ENCODE results near the gene DRC3.
"Not testable (repeated sequence)": the region's sequence is repeated elsewhere in the genome, so short reads cannot be mapped to it uniquely, and the experiment has no call there.

The DRC3 gene

GRCh38 chr17:17940441-17940911, 32.2 kb upstream of the DRC3 start:
- in situ Hi-C loops (cut with HindIII; ENCODE audit: low sequenced_read_pairs): no loop called here

DNA sequence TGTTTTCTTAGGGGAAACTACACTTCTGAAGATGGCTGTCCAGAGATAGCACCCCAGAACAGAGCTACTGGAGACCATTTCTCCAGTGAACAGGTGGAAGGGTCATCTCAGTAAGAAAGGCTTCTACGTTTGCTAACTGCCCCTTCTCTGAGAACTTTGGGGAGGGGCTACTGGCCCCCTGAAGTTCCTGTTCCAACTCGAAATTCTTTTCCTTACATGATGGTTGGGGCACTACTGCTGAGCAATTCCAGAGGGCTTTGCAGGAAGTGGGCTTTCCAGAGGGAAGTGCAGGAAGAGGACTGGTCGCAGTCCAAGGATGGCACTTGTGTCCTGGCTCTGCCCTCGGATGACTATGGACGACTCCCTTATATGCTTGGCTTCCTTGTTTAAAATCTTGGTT, 31.6 kb upstream of the DRC3 start:
- in situ Hi-C loops (cut with HindIII; ENCODE audit: low sequenced_read_pairs): no loop called here

- in situ Hi-C loops (cut with HindIII; ENCODE audit: low sequenced_read_pairs): no loop called here
Measured at GRCh38 chr17:17942846-17943245, 29.8 kb upstream of the DRC3 start.

DNA sequence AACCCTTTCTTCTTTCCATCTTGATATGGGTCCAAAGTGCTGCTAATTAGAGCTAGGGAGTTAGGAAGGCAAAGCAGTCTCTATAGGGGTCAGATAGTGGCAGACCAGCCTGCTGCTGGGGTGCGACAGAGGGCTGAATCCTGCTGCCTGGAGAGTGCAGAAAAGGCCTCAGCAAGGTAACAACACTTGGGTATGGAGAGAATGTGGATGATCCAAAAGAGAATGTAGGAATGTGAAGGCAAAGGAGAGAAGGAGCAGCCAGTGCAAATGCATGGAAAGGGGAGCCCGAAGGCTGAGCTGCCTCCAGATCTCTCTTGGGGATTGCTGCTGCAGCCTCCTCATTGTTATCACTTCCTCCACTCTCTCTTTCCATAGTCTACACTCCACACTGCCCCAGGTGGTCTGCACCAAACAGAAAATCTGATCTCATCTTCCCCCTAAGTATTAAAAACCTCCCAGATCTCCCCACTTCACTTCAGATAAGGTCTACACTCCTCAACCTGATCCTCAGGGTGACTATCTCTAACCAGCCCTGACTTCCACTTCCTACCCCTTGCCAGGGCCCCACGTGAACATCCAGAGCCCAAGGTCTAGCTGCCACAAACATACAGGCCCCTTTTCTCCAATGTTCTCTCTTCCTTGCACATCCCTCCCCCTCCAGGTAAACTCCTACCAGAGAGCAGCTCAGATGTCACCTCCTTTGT, 29.2 kb upstream of the DRC3 start:
- in situ Hi-C loops (cut with HindIII; ENCODE audit: low sequenced_read_pairs): no loop called here

- in situ Hi-C loops (cut with HindIII; ENCODE audit: low sequenced_read_pairs): no loop called here
Measured at GRCh38 chr17:17944242-17944641, 28.4 kb upstream of the DRC3 start.

GRCh38 chr17:17944743-17945142, 27.9 kb upstream of the DRC3 start:
- in situ Hi-C loops (cut with HindIII; ENCODE audit: low sequenced_read_pairs): no loop called here

DNA sequence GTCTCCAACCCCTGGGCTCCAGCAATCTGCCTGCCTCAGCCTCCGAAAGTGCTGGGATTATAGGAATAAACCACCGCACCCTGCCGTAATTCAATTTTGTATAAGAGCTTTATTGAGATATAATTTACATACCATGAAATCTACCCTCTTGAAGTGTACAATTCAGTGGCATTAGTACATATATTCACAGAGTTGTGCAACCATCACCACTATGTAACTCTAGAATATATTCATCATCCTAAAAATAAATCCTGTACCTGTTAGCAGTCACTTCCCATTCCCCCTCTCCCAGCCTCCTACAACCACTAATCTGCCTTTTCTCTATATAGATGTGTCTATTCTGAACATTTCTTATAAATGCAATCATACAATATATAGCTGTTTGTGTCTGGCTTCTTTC, 26.6 kb upstream of the DRC3 start:
- in situ Hi-C loops (cut with HindIII; ENCODE audit: low sequenced_read_pairs): no loop called here

DNA sequence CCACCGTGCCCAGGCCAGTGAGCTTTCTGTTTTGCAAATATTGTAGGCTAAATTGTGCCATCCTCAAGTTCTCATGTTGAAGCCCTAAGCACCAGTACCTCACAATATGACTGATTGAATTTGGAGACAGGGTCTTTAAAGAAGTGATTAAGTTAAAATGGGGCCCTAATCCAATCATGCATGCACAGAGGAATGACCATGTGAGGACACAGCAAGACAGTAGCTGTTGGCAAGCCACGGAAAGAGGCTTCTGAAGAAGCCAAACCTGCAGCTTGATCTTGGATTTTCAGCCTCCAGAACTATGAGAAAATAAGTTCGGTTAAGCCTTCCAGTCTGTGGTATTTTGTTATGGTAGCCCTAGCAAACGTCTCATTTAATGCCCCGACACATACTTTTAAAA, 25.4 kb upstream of the DRC3 start:
- in situ Hi-C loops (cut with HindIII; ENCODE audit: low sequenced_read_pairs): no loop called here

GRCh38 chr17:17947966-17948365, 24.7 kb upstream of the DRC3 start:
- in situ Hi-C loops (cut with HindIII; ENCODE audit: low sequenced_read_pairs): no loop called here

- in situ Hi-C loops (cut with HindIII; ENCODE audit: low sequenced_read_pairs): no loop called here
Measured at GRCh38 chr17:17950347-17950746, 22.3 kb upstream of the DRC3 start.

GRCh38 chr17:17950806-17951205, 21.9 kb upstream of the DRC3 start:
- in situ Hi-C loops (cut with HindIII; ENCODE audit: low sequenced_read_pairs): no loop called here

- in situ Hi-C loops (cut with HindIII; ENCODE audit: low sequenced_read_pairs): no loop called here
Measured at GRCh38 chr17:17951524-17951923, 21.1 kb upstream of the DRC3 start.

DNA sequence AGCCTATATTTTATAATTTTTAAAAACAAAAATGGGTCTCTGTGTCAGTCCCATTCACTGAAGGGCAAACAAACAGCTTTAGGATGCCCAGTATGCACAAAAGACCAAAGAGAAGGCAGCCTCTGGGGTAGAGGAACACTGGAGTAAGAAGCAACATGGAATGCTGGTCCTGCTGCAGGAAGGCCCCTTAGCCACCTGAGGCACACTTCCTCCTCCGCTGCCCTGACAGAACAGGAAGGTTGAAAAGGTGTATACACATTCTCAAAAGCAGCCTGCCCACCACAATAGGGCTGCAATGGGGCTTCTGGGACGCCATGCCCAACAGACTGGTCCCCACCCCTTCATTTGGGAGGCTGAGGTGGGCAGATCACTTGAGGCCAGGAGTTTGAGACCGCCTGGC, 20.0 kb upstream of the DRC3 start:
- in situ Hi-C loops (cut with HindIII; ENCODE audit: low sequenced_read_pairs): no loop called here

- in situ Hi-C loops (cut with HindIII; ENCODE audit: low sequenced_read_pairs): no loop called here
Measured at GRCh38 chr17:17954079-17954478, 18.6 kb upstream of the DRC3 start.

DNA sequence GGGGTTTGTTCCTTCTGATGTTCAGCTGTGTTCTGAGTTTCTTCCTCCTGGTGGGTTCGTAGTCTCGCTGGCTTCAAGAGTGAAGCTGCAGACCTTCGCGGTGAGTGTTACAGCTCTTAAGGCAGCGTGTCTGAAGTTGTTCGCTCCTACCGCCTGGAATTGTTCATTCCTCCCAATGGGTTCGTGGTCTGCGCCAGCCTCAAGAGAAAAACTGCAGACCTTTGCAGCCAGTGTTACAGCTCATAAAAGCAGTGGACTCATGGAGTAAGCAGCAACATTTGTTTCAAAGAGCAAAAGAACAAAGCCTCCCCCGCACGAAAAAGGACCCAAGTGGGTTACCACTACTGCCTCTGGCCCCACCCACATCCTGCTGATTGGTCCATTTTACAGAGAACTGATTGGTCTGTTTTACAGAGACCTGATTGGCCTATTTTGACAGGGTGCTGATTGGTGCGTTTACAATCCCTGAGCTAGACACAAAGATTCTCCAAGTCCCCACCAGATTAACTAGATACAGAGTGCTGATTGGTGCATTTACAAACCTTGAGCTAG, 16.8 kb upstream of the DRC3 start:
- in situ Hi-C loops (cut with HindIII; ENCODE audit: low sequenced_read_pairs): not testable (repeated sequence)

DNA sequence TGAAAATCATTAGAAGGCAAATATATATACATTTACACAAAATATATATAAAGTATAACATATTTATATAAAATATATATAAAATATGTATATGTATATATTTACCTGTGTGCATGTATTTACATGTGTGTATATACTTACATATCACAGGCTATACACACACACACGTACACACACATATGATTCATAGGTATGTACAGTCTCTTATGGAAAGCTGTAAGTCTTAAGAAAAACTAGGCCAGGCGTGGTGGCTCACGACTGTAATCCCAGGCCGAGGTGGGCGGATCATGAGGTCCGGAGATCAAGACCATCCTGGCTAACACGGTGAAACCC, 15.1 kb upstream of the DRC3 start:
- in situ Hi-C loops (cut with HindIII; ENCODE audit: low sequenced_read_pairs): no loop called here

DNA sequence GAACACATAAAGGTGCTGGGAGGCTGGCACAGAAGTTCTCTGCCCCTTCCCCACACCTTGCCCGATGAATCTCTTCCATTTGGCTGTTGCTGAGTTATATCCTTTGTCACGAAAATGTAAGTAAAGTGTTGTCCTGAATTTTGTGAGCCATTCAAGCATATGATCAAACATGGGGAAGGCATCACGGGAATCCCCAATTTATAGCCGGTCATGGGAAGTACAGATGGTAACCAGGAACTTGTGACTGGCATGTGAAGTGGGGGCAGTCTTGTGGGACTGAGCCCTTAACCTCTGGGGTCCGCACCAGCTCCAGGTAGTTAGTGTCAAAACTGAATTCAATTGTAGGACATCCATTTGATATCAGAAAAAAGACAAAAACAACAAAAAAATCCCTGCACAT, 13.7 kb upstream of the DRC3 start:
- in situ Hi-C loops (cut with HindIII; ENCODE audit: low sequenced_read_pairs): no loop called here

DNA sequence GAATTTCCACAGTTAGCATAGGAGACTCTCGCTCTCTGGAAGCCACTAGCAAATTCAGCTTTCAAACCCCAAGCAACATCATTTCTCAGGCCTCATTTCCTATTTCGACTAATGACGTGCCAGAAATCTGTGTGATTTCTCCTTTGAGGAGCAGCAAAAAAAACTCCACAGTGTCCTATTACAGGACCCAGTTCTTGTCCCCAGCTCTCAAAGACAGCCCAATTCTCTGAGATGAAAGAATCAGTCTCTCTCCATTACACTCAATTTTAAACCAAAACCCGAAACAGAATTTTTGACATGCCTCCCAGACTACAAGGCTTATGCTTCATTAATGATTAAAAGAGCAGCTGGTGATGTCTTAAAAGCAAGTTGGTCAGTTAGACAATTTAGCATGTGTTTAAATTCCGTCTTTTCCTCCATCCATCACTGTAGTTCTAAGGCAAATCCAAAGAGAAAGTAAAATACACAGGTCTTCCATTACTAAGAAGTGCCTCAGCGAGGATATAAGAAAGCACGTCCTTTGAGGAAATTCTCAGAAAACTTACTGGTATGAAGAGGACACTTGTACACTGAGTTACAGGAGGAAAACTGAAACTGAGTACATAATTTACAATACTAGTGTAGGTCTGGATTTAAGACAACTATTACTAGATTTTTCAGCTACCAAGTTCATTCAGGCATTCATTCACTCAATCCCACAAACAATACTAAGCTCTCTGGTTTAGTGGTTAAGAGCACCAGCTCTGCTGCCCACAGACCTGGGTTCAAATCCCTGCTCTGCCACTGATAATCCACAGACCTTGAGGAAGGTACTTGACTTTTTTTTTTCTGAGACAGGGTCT, 12.9 kb upstream of the DRC3 start:
- in situ Hi-C loops (cut with HindIII; ENCODE audit: low sequenced_read_pairs): no loop called here

- in situ Hi-C loops (cut with HindIII; ENCODE audit: low sequenced_read_pairs): no loop called here
Measured at GRCh38 chr17:17960500-17961030, 12.1 kb upstream of the DRC3 start.

DNA sequence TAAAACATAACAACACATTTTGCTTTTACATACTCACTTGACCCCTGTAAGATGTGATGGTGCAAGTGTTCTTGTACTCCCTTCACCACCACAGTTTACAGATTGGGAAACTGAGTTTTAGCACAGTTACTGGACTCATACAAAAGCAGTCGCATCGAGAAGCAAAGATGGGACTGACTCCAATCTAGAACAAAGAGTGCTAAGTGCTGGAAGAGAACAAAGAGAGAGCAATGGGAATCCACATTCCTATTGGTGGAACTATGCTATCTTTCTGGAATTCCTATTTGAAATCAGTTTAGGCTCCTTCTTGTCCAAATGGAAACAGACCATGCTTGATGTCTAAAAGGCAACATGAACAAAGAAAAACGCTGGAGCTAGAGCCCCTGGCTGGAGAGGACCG, 9.6 kb upstream of the DRC3 start:
- in situ Hi-C loops (cut with HindIII; ENCODE audit: low sequenced_read_pairs): no loop called here

- in situ Hi-C loops (cut with HindIII; ENCODE audit: low sequenced_read_pairs): no loop called here
Measured at GRCh38 chr17:17963694-17964436, 8.8 kb upstream of the DRC3 start.
